Right cardiac atrium (tissue), 5 donors: Measurements from ENCODE around the gene HSD17B14. TPM values are rescaled to one million over a fixed set of nuclear protein-coding genes. Genes with fewer than 3 reads are reported as not detected.
A peak's percentile ranks its signal among the peaks of the same experiment; 100 is the strongest.
"Not testable (repeated sequence)": the region's sequence is repeated elsewhere in the genome, so short reads cannot be mapped to it uniquely, and the experiment has no call there.

ENCODE experiments used
- ATAC-seq, 2 donors: fragments of 200-7000 bp; cut with Tn5 transposase; one replicate each; pipeline versions ENCODE4 v1.8.0 to v1.9.1; 2020; ENCODE audit warnings: moderate library complexity in 2 of 2, mild to moderate bottlenecking in 1 of 2
- DNase-seq, 3 donors: peaks; one replicate each; pipeline ENCODE4 v3.0.0-alpha.2; 2020
- H3K27ac ChIP-seq: one replicate; pipeline ENCODE4 v1.5.1; 2013; ENCODE audit warnings: mild to moderate bottlenecking, low read length, control low read depth, moderate library complexity
- H3K27me3 ChIP-seq: one replicate; pipeline ENCODE4 v1.6.1; 2013; ENCODE audit not compliant: control insufficient read depth, insufficient read depth
- H3K4me1 ChIP-seq: one replicate; pipeline ENCODE4 v1.6.1; 2013; ENCODE audit warnings: low read length; ENCODE audit not compliant: control insufficient read depth, insufficient read depth
- H3K4me3 ChIP-seq: one replicate; pipeline ENCODE4 v1.5.1; 2013; ENCODE audit warnings: low read length, control low read depth
- H3K9me3 ChIP-seq: one replicate; pipeline ENCODE4 v1.6.1; 2013; ENCODE audit warnings: low read length; ENCODE audit not compliant: control insufficient read depth
- WGBS: extraction: QIAGEN DNeasy Blood & Tissue Kit; methylation state at CpG from one replicate; pipeline ENCODE4 v1.1.7; 2013; 5-methylcytosine and 5-hydroxymethylcytosine counted together
- intact Hi-C, 4 donors: fragments of 100-400 bp; cut with DNase I; formaldehyde crosslinking; loops; one replicate each; pipeline versions ENCODE4 v1.11.0 to v1.14.0; 2022 to 2023
- polyA plus RNA-seq: library from polyadenylated mRNA; stranded (reverse); fragments of 200-250 nt; gene quantifications from one replicate; pipeline ENCODE4 v1.2.3, GENCODE V29; 2013
- total RNA-seq, 4 donors: library from RNA; stranded (reverse); fragmentation: NEBNext Ultra II Directional; extraction: Animal tissue kit (Norgen Biotek cat#: 25700); gene quantifications; one replicate each; pipeline ENCODE4 v1.2.1, GENCODE V29; 2021
- donor health status: healthy with polysubstance abuse.
- donor health status: DM: no; HTN: yes; CAD: no.
- donor health status: DM: no; HTN: no; CAD: no.
- donor health status: DM: no; HTN: yes; CAD: no; lungs with severe emphysema.
- donor health status: DM: yes; HTN: yes; CAD: no.

Gene HSD17B14
- total and polyA plus RNA-seq, 5 donors, result 4.0 to 7.6 (median 4.9) TPM

DNA sequence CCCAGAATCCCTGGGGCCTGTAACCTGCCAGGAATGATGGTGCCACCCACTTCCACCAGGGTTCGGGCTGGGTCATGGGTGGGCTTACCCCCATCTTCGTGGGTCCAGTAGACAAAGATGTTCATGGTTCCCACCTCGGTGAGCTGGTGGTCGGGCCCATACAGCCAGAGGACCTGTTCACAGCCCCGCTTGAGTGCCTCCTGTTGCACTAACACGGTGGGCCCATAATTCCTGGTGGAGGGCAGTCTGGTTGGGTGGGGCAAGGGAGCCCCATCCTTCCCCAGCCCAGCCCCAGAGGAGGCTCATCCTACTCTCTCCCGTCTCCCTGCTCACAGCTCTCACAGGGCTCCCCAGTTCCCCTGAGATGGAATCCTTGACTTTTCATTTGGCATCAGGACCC lies 39.2 kb downstream of the HSD17B14 start:
- no peaks in the 10 kb centered on the region for H3K9me3 ChIP-seq
- DNase-seq (no peak), ATAC-seq (no peak)
- WGBS, result 90% methylated on average over 7 of the region's 7 CpGs
- intact Hi-C loops, result loop anchor here (2.0 to 10.0 kb wide), 3 partner anchors 18 to 178 kb away; partner anchors contain the start of gene HSD17B14 (in 2 of the 4)
- no peaks in the 10 kb centered on the region for H3K27me3 ChIP-seq
- H3K27ac ChIP-seq, result no peak overlapping the region
- no peak overlapping the region for H3K4me3 ChIP-seq
- no peaks in the 10 kb centered on the region for H3K4me1 ChIP-seq

DNA sequence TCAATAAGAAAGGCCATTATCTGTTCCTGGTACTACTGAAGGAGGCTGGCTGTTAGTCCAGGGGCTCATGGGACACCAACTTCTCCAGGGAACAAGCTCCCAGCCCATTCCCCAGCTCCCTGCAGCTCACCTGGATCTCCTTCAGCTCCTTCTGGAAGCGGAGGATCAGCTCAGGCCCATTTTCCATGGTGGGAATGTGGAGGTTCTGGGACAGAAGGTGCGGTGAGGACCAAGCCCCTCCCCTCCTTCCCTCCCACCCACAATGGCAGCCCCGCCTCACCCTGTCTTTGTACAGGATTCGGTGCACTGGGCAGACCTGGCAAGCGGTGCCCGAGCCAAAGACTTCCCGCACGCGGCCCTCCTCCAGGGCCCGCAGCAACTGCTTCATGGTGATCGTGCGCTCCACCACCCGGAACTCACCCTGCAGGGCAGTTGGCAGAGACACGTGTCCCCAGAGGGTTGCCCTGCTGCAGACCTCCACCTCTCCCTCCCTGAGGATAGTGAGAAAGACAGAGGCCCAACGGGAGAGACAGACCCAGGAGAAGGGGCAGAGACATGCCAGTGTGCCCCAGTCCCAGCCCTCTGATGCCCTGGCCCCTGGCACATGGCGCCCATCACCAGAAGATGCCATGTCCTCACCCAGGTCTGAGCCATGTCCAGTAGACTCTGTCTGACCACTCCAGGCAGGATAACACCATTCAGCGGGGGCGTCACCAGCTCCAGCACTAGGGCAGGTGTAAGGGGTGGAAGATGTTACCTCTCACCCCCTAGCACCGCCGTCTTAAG lies 39.8 kb downstream of the HSD17B14 start:
- Histone ChIP-seq H3K4me3 (no peak overlapping the region), H3K4me1 (no peaks in the 10 kb centered on the region), H3K9me3 (no peaks in the 10 kb centered on the region), H3K27ac (peak overlapping the region; percentile 89), H3K27me3 (no peaks in the 10 kb centered on the region)
- WGBS, result 89% methylated on average over 20 of the region's 20 CpGs
- ATAC-seq (no peak), DNase-seq (peak in 1 of 3 donors; percentile 48)
- intact Hi-C loops, result loop anchor here (2.0 to 10.0 kb wide), 3 partner anchors 18 to 178 kb away; partner anchors contain the start of gene HSD17B14 (in 2 of the 4)

DNA sequence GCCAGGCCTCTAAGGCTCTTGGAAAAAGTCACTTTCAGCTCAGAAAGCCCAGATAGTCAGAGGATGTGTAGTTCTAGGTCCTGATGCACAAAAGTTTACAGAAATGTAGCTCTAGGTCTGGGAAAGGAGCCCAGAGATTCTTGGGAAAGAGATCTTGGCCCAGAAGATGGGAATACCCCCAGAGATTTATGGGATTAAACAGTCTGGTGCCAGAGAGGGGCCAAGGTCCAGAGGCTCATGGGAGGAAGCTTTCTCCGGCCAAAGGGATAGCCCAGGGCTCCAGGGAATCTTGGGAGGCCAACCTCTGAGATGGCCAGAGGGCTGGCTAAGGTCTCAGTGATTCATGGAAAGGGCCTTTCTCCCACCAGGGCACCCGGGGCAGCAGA lies 40.6 kb downstream of the HSD17B14 start:
- Histone ChIP-seq H3K9me3 (no peaks in the 10 kb centered on the region), H3K4me1 (no peaks in the 10 kb centered on the region), H3K27me3 (no peaks in the 10 kb centered on the region), H3K4me3 (no peak overlapping the region), H3K27ac (peak overlapping the region; percentile 89)
- ATAC-seq, result peak; percentile 67 to 77
- whole genome bisulfite sequencing, result 39% methylated on average over 2 of the region's 2 CpGs
- peak; percentile 73 to 84 (median 79) for DNase-seq
- intact Hi-C loops, result loop anchor here (2.0 to 10.0 kb wide), 4 partner anchors 19 to 179 kb away; partner anchors contain the start of gene HSD17B14 (in 4 of the 4)

DNA sequence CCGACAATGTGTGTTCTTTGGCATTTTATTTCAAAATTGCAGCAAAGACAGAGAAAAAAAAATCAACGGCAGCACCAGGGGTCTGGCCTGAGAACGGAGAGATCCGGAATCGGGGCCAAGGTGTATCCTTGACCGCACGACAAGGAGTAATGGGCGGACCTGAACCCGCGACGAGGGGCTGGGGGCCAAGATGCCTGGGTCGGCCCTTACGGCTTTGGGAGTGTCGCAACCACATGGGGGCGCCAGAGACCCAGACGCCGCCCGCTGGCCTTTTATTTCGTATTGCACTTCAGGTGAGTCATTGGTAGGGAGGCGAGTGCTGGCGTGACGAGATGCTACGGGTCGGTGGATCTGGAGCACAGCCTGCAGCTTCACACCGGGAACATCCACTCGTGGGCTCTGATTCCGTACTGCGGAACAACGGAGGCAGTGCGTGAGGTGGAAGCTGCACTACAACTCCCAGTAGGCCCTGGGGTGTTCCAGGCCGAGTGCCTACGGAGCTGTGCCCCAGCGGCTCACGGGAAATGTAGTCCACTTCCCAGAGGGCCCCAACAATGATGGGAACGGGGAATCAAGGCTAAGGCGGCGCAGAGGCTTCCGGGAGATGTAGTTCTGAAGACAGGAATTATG lies 41.1 kb downstream of the HSD17B14 start:
- no peaks in the 10 kb centered on the region for H3K9me3 ChIP-seq
- intact Hi-C loops, result loop anchor here (2.0 to 10.0 kb wide), 3 partner anchors 42 to 180 kb away; partner anchors contain the start of gene HSD17B14 (in 4 of the 4)
- H3K27ac ChIP-seq, result peak overlapping the region; percentile 89
- no peaks in the 10 kb centered on the region for H3K27me3 ChIP-seq
- peak overlapping the region; percentile 61 for H3K4me3 ChIP-seq
- WGBS, result 2% methylated on average over 38 of the region's 38 CpGs
- H3K4me1 ChIP-seq, result no peaks in the 10 kb centered on the region
- ATAC-seq (peak; percentile 98), DNase-seq (peak; percentile 94 to 97 (median 96))

DNA sequence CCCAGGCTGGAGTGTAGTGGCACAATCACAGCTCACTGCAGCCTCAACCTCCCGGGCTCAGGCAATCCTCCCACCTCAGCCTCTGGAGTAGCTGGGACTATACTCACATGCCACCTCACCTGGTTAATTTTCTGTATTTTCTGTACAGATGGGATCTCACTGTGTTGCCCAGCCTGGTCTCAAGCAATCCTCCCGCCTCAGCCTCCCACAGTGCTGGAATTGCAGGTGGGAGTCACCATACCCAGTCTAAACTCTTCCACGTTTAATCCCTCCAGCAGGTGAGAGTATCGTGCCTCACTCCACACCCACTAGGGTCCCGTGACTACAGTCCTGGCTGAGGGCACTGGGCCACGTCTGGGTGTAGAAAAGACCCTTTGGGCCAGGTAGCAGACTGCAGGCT lies 42.0 kb downstream of the HSD17B14 start:
- WGBS, result 80% methylated on average over 6 of the region's 6 CpGs
- DNase-seq, result no peak
- no peak overlapping the region for H3K27ac ChIP-seq

DNA sequence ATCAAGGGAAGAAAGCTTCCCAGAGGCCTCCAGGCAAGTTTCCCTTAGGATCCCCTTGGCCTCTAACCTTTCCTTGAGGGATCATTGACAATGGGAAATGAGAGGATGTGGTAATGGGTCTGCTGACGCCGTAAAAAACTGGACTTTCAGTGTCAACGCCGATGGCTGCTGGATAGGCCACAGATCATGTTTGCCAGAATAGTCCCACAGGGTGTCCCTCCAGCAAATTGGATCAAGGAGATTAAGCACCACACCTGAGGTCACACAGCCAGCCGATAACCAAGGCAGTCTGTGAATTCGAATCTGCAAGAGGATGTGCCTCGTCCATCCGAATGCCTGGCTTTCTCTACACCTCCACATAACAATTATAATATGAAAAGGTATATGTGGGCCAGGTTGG lies 43.0 kb downstream of the HSD17B14 start:
- 77% methylated on average over 8 of the region's 8 CpGs for WGBS
- intact Hi-C loops, result loop anchor here in 3 of 4 donors (5.0 to 10.0 kb wide), 2 partner anchors 174 to 182 kb away; partner anchors contain the start of gene FTL (in 1 of the 3)
- ATAC-seq, result no peak

More for the DNA sequence above, 42.0 kb downstream of the HSD17B14 start:
- Histone ChIP-seq H3K27me3 (no peaks in the 10 kb centered on the region), H3K9me3 (no peaks in the 10 kb centered on the region), H3K4me3 (no peak overlapping the region), H3K4me1 (no peaks in the 10 kb centered on the region)
- intact Hi-C loops, result loop anchor here in 3 of 4 donors (2.0 to 10.0 kb wide), 3 partner anchors 43 to 181 kb away; partner anchors contain the start of genes HSD17B14 (in 2 of the 3) and FTL (in 1 of the 3)
- ATAC-seq, result no peak

DNA sequence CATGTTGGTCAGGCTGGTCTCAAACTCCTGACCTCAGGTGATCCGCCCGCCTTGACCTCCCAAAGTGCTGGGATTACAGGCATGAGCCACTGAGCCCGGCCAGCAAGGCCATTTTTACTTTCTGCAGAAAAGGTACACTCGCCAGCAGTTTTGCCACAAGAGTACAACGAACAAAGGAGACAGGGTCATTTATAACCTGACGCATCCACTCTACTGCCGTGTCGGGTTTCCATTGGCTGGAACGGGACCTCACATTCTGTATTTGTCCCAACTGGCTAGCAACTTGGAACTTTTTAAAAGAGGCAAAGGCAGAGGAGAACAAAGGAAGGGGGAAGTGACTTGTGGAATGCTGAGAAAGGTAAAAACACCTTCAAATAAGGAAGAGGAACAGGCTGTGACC lies 49.0 kb downstream of the HSD17B14 start:
- not testable (repeated sequence) for ATAC-seq, H3K4me1 ChIP-seq, H3K27me3 ChIP-seq, H3K4me3 ChIP-seq, H3K27ac ChIP-seq, H3K9me3 ChIP-seq
- WGBS, result 91% methylated on average over 9 of the region's 9 CpGs
- intact Hi-C loops, result loop anchor here in 1 of 4 donors (5.0 kb wide), 1 partner anchor 55 kb away; no protein-coding TSS in a partner anchor
- DNase-seq, result peak in 1 of 3 donors; percentile 12

More for the DNA sequence above, 43.0 kb downstream of the HSD17B14 start:
- Histone ChIP-seq H3K27ac (no peak overlapping the region), H3K4me3 (no peak overlapping the region), H3K27me3 (no peaks in the 10 kb centered on the region), H3K9me3 (no peaks in the 10 kb centered on the region), H3K4me1 (no peaks in the 10 kb centered on the region)
- peak in 1 of 3 donors; percentile 11 for DNase-seq

DNA sequence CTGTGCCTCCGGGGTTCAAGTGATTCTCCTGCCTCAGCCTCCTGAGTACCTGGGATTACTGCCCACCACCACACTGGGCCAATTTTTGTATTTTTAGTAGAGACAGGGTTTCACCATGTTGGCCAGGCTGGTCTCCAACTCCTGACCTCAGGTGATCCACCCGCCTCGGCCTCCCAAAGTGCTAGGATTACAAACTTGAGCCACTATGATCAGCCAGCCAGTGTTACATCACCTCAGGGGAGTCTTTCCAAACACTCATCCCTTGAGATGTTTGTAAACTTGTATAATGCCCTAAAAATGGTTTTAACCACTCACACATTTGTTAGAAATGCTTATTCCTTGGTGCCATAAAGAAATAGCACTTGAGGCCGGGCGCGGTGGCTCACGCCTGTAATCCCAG lies 49.9 kb downstream of the HSD17B14 start:
- not testable (repeated sequence) for H3K9me3 ChIP-seq, ATAC-seq, H3K27ac ChIP-seq, H3K4me3 ChIP-seq, H3K27me3 ChIP-seq, H3K4me1 ChIP-seq
- intact Hi-C loops, result loop anchor here in 1 of 4 donors (5.0 kb wide), 1 partner anchor 56 kb away; no protein-coding TSS in a partner anchor
- 93% methylated on average over 7 of the region's 7 CpGs for WGBS
- peak in 1 of 3 donors; percentile 34 for DNase-seq

DNA sequence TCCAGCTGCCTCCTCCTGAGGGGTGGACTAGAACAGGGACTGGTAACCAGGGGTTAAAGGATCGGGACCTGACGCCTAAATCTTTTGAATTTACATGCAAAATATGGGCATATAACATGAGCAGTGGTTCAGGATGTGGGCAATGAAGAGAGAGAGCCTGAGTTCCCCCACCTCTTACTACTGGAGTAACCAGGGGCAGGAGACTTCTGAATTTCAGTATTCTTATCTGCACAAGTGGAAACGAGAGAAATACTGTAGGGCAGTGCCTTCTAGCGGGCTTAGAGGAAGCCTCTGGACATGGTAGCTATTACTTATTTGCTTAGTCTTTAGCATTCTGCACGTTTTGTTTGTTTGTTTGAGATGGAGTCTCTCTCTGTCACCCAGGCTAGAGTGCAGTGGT lies 51.8 kb downstream of the HSD17B14 start:
- ATAC-seq (no peak), DNase-seq (no peak)
- H3K4me3 ChIP-seq, result no peak overlapping the region
- H3K9me3 ChIP-seq, result no peaks in the 10 kb centered on the region
- 55% methylated on average over 5 of the region's 5 CpGs for WGBS
- no peaks in the 10 kb centered on the region for H3K27me3 ChIP-seq
- intact Hi-C loops, result no loop called here
- peaks cover 2% of the 10 kb centered on the region for H3K4me1 ChIP-seq
- no peak overlapping the region for H3K27ac ChIP-seq

DNA sequence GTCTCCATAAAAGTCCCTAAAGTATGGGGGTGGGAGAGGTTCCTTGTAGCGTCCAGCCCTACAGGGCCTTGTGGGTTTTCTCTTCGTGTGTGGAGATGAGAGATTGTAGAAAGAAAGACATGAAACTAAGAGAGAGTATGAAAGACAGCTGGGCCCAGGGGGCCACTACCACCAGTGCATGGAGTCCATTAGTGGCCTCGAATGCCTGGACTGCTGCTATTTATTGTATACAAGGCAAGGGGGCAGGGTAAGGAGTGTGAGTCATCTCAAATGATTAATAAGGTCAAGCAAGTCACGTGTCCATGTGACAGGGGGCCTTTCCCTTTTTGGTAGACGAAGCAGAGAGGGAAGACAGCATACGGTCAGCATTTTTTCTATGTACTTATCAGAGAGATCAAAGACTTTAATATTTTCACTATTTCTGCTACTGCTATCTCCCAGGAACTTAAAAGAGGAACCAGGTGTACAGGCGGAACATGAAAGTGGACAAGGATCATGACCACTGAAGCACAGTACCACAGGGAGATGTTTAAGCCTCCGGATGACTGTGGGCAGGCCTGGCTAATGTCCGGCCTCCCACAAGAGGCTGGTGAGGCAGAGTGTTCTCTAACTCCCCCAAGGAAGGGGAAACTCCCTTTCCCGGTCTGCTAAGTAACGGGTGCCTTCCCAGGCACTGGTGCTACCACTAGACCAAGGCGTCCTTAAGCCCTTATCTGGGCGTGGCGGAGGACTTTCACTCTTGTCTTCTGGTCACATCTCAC lies 55.5 kb downstream of the HSD17B14 start:
- WGBS, result 53% methylated on average over 14 of the region's 14 CpGs
- Histone ChIP-seq H3K27ac (peak overlapping the region; percentile 39), H3K4me1 (peaks cover 2% of the 10 kb centered on the region), H3K9me3 (no peaks in the 10 kb centered on the region), H3K4me3 (no peak overlapping the region), H3K27me3 (no peaks in the 10 kb centered on the region)
- peak; percentile 4 to 30 for ATAC-seq
- peak in 1 of 3 donors; percentile 28 for DNase-seq
- intact Hi-C loops, result no loop called here
